ENCODE results near the gene ATP11A. TPM values are rescaled to one million over a fixed set of nuclear protein-coding genes. Genes with fewer than 3 reads are reported as not detected.

The ATP11A gene
- total RNA-seq, 1 donor from 2014 or later: 281 TPM

GRCh38 chr13:112685896-112686295, 3.9 kb upstream of the ATP11A start:
- no peak for TF ChIP-seq CTCF (IDR thresholded peaks at IDR 0.05)
- Histone ChIP-seq H3K4me3 (no peak overlapping the region), H3K27me3 (ENCODE audit: low read depth) (no peaks in the 10 kb centered on the region), H3K4me1 (peaks cover 26% of the 10 kb centered on the region), H3K27ac (peak overlapping the region; percentile 98), H3K9me3 (no peaks in the 10 kb centered on the region), H3K36me3 (no peaks in the 10 kb centered on the region)
- intact Hi-C loops (cut with DNase I): no loop called here
- ATAC-seq: peak; percentile 19 to 46
- DNase-seq: no peak

GRCh38 chr13:112686364-112686763, 3.5 kb upstream of the ATP11A start:
- no peak for TF ChIP-seq CTCF (IDR thresholded peaks at IDR 0.05)
- no peak for DNase-seq
- ATAC-seq: no peak
- Histone ChIP-seq H3K9me3 (no peaks in the 10 kb centered on the region), H3K4me1 (peaks cover 27% of the 10 kb centered on the region), H3K27me3 (ENCODE audit: low read depth) (no peaks in the 10 kb centered on the region), H3K27ac (peak overlapping the region; percentile 98), H3K36me3 (no peaks in the 10 kb centered on the region), H3K4me3 (no peak overlapping the region)
- intact Hi-C loops (cut with DNase I): no loop called here

- intact Hi-C loops (cut with DNase I): no loop called here
- H3K4me1 ChIP-seq: peaks cover 33% of the 10 kb centered on the region
- H3K27me3 ChIP-seq (ENCODE audit: low read depth): no peaks in the 10 kb centered on the region
- DNase-seq (no peak), ATAC-seq (no peak)
- H3K4me3 ChIP-seq: no peak overlapping the region
- H3K27ac ChIP-seq: peak overlapping the region; percentile 98
- no peak for TF ChIP-seq CTCF (IDR thresholded peaks at IDR 0.05)
- H3K9me3 ChIP-seq: no peaks in the 10 kb centered on the region
- H3K36me3 ChIP-seq: no peaks in the 10 kb centered on the region
Observed at GRCh38 chr13:112686987-112687386, 2.9 kb upstream of the ATP11A start.

GRCh38 chr13:112687836-112688559, 1.8 kb upstream of the ATP11A start:
- H3K27ac ChIP-seq: peak overlapping the region; percentile 98
- H3K4me3 ChIP-seq: no peak overlapping the region
- intact Hi-C loops (cut with DNase I): no loop called here
- ATAC-seq (no peak), DNase-seq (no peak)
- peaks cover 43% of the 10 kb centered on the region for H3K4me1 ChIP-seq
- H3K27me3 ChIP-seq (ENCODE audit: low read depth): no peaks in the 10 kb centered on the region
- no peaks in the 10 kb centered on the region for H3K9me3 ChIP-seq
- no peaks in the 10 kb centered on the region for H3K36me3 ChIP-seq
- TF ChIP-seq CTCF (IDR thresholded peaks at IDR 0.05): no peak

- DNase-seq (peak; percentile 89), ATAC-seq (peak; percentile 56 to 65)
- Histone ChIP-seq H3K27me3 (ENCODE audit: low read depth) (no peaks in the 10 kb centered on the region), H3K4me1 (peaks cover 49% of the 10 kb centered on the region), H3K36me3 (no peaks in the 10 kb centered on the region), H3K27ac (peak overlapping the region; percentile 98), H3K4me3 (peak overlapping the region; percentile 96), H3K9me3 (no peaks in the 10 kb centered on the region)
- intact Hi-C loops (cut with DNase I): no loop called here
- TF ChIP-seq CTCF (IDR thresholded peaks at IDR 0.05): no peak
Observed at GRCh38 chr13:112688560-112689302, 1.1 kb upstream of the ATP11A start.

All from lower lobe of right lung (tissue), 2 donors.